HG03460 (cell line): ENCODE measurements around the gene PLD5.
"Not testable (repeated sequence)": the region's sequence is repeated elsewhere in the genome, so short reads cannot be mapped to it uniquely, and the experiment has no call there.

Experiments
- ATAC-seq: cut with Tn5 transposase; IDR thresholded peaks from one replicate; pipeline ENCODE4 v1.9.1; 2021; ENCODE audit not compliant: unreplicated experiment

Gene PLD5

DNA sequence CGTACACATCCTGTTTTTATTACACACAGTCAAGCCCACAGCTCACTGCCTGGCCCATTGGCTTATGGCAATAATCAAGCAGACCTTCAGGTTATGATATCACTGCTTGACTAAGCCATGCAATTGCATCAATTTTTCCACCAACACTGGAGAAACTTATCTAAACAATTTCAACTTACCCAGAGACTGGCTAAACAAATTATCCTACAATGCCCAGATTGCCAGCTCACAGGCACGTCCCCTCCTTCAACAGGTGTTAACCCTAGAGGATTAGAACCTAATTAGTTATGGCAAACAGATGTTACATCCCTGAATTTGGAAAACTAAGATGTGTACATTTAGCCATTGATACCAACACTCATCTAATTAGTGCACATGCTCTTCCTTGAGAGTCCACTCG is 310.0 kb downstream of the PLD5 start:
- not testable (repeated sequence) for ATAC-seq

DNA sequence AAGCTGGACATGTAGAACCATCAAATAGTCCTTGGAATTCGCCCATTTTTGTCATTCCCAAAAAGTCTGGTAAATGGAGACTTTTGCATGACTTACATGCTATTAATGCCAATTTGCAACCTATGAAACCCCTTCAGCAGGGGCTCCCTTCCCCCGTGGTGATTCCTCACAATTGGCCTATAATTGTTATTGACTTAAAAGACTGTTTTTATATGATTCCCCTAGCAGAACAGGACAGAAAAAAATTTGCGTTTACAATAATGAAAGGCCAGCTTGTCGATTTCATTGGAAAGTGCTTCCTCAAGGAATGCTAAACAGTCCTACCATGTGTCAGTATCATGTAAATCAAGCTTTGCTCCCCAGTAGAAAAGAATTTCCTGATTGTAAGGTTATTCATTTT is 311.5 kb downstream of the PLD5 start:
- ATAC-seq = not testable (repeated sequence)

- ATAC-seq = no peak
Measured at GRCh38 chr1:242212401-242212800, 312.1 kb downstream of the PLD5 start.

- ATAC-seq = no peak
Measured at GRCh38 chr1:242211254-242212022, 313.1 kb downstream of the PLD5 start.

- not testable (repeated sequence) for ATAC-seq
Measured at GRCh38 chr1:242210316-242210715, 314.2 kb downstream of the PLD5 start.

DNA sequence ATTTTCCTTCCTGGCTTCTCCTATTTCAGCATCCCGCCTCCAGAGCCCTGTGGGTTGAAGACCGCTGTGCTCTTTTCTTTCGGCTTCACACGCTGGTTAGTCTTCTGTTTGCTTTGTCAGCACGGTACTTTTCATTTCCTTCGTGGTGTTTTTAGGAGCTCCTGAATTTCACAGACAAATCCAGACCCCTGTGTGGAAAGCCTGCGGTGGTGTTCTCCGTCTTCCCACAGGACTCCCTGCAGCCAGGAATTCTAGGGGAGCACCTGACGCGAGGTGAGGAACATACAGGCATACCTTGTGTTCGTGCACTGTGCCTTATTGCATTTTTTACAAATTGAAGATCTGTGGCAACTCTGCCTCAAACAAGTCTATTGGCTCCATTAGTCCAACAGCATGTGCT is 315.4 kb downstream of the PLD5 start:
- no peak for ATAC-seq

GRCh38 chr1:242208021-242208420 is 316.5 kb downstream of the PLD5 start:
- ATAC-seq = no peak

DNA sequence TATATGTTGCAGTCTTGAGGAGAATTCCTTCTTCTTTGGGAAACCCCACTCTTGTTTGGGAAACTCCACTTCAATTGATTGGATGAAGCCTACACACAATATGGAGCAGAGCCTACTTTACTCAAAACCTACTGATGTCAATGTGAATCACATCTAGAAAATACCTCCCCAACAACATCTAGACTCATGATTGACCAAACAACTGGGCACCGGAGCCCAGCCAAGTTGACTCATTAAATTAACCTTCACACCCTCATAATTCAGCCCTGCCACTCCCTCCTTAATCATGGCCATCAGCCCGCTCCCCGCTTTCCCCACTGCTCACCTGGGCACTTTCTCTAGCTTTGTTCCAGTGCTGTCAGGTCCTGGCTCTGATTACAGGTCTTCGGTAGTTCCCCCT is 317.5 kb downstream of the PLD5 start:
- ATAC-seq = no peak

- no peak for ATAC-seq
Measured at GRCh38 chr1:242205622-242206489, 318.6 kb downstream of the PLD5 start.

DNA sequence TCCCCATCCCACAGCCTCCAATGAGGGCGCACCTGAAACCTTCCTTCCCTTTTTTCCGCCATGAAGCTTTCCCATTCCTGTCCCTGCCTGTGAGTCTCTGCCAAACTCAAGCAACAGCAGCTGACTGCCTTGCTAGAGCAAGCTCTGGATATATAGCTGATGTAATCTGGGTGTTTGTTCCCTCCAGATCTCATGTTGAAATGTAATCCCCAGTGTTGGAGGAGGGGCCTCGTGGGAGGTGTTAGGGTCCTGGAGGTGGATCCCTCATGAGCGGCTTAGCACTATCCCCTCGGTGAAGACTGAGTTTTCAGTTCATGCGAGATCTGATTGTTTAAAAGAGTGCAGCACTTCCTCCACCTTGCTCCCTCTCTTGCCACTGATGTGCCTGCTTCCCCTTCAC is 321.2 kb downstream of the PLD5 start:
- ATAC-seq = no peak

DNA sequence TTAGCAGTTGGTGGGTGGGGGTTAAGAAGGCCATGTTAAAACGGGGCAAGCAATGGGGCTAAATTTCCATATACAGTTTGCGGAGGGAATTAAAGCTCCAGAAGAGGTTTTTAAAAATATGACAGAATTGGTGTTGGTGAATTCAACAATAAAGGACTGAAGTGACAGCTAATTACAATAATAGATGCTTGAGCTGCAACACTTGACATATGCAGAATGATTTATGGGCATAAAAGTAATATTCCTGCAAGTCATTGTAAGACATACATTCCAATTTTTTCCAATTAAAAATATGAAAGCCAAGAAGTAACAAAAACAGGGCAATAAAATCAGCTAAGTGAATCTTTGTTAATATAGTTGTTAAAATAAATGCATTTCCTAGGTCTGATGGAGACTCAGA is 323.4 kb downstream of the PLD5 start:
- no peak for ATAC-seq

- ATAC-seq = no peak
Measured at GRCh38 chr1:242199776-242200458, 324.6 kb downstream of the PLD5 start.

- ATAC-seq = no peak
Measured at GRCh38 chr1:242197907-242198820, 326.3 kb downstream of the PLD5 start.

GRCh38 chr1:242196914-242197313 is 327.6 kb downstream of the PLD5 start:
- ATAC-seq = no peak

DNA sequence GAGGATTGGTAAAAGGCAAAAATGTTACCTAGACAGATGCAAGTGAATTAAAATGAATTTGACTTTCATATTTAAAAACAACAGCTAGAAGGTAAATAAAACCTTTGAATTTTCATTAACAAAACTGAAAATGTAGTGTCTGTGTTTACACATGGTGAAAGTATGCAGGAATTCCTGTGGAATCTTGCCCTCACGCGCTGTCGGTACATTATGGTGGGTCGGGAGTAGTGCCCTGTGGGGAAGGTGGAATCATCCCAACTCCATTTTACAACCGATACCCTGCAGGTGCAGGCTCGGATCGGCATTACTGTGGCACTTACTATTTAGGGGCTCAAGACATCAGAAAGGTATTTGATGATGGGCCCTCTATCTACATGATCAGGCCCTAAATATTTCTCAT is 328.4 kb downstream of the PLD5 start:
- ATAC-seq = no peak

- no peak for ATAC-seq
Measured at GRCh38 chr1:242189591-242189990, 334.9 kb downstream of the PLD5 start.

- peak; percentile 87 for ATAC-seq
Measured at GRCh38 chr1:242187816-242188215, 336.7 kb downstream of the PLD5 start.

GRCh38 chr1:242187171-242187570 is 337.3 kb downstream of the PLD5 start:
- peak; percentile 37 for ATAC-seq

DNA sequence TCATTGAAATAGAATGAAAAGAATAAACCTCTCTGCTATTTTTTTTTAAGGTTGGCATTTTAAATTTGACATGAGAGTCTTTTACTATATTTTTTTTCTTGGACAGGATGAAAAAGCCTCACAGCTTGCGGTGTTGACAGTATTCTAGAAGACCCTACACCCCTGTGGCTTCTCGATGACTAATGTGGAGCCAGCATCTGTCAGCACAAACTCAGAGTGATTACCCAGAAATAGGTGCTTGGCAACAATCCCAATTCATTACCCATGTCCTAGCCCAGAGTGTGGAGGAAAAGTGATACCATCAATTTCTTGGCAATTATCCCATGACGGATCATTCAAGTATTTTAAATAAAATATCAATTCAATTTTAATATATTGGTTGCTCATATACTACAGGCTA is 338.8 kb downstream of the PLD5 start:
- peak; percentile 34 for ATAC-seq

DNA sequence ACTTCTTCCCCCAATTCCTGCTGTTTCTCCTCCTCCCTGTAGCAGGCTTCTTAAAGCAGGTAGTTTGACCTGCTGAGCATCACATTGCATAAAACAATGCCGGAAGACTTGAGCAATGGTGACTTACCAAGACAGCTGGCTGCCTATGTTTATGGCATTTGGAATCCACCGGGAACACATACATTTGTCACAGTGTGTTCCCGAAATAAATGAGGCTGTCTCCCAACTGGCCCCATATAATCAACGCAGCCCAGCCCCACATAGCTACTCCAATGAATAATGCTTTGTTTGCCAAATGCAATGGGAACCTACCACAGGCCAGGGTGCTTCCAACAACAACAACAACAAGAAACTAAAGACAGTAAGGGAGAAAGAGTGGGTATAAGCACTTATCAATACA is 339.5 kb downstream of the PLD5 start:
- ATAC-seq = no peak

GRCh38 chr1:242179767-242180166 is 344.7 kb downstream of the PLD5 start:
- ATAC-seq = peak; percentile 88
